ENCODE results near the gene TCEANC. TPM values are rescaled to one million over a fixed set of nuclear protein-coding genes. Genes with fewer than 3 reads are reported as not detected.
"Not testable (repeated sequence)": the region's sequence is repeated elsewhere in the genome, so short reads cannot be mapped to it uniquely, and the experiment has no call there.

TCEANC gene
- polyA plus RNA-seq, 1 experiment: 1.7 TPM

DNA sequence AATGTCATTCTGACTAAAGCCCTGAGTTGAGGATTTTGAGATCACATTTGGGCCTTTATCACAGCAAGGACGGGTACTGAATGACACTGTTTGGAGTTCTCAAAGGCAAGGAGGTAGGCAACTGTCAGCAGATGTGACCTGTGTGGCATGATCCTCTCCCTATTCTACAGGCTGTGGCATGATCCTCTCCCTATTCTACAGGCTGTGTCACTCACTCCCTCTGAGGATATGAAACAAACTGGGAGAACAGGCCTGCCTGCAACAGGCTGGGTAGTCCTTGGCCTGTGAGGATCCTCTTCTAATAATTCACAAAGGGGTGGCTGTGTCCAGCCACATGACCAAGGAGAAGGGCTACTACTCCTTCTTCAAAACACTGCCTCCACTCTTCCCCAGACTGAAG lies 14.9 kb upstream of the TCEANC start:
- Histone ChIP-seq H3K27me3 (ENCODE audit: control insufficient read depth, insufficient read depth, low read length) (no peaks in the 10 kb centered on the region), H3K4me3 (ENCODE audit: low read depth, low read length) (no peak overlapping the region), H3K27ac (ENCODE audit: low read depth, low read length) (no peak overlapping the region), H3K9me3 (ENCODE audit: control insufficient read depth, insufficient read depth, low read length) (no peaks in the 10 kb centered on the region)
- CTCF ChIA-PET: no interaction called here
- POLR2A ChIA-PET: no interaction called here
- no peak for DNase-seq (ENCODE audit: low read depth, low spot score)
- TF ChIP-seq, protein P1, sequence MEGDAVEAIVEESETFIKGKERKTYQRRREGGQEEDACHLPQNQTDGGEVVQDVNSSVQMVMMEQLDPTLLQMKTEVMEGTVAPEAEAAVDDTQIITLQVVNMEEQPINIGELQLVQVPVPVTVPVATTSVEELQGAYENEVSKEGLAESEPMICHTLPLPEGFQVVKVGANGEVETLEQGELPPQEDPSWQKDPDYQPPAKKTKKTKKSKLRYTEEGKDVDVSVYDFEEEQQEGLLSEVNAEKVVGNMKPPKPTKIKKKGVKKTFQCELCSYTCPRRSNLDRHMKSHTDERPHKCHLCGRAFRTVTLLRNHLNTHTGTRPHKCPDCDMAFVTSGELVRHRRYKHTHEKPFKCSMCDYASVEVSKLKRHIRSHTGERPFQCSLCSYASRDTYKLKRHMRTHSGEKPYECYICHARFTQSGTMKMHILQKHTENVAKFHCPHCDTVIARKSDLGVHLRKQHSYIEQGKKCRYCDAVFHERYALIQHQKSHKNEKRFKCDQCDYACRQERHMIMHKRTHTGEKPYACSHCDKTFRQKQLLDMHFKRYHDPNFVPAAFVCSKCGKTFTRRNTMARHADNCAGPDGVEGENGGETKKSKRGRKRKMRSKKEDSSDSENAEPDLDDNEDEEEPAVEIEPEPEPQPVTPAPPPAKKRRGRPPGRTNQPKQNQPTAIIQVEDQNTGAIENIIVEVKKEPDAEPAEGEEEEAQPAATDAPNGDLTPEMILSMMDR (IDR thresholded peaks at IDR 0.05; ENCODE audit: low read depth, low read length): no peak

GRCh38 chrX:13638826-13639225 lies 14.1 kb upstream of the TCEANC start:
- TF ChIP-seq, protein P1 (IDR thresholded peaks at IDR 0.05; ENCODE audit: low read depth, low read length): no peak
- ChIA-PET CTCF (no interaction called here), POLR2A (no interaction called here)
- no peak for DNase-seq (ENCODE audit: low read depth, low spot score)
- Histone ChIP-seq H3K27ac (ENCODE audit: low read depth, low read length) (no peak overlapping the region), H3K9me3 (ENCODE audit: control insufficient read depth, insufficient read depth, low read length) (no peaks in the 10 kb centered on the region), H3K4me3 (ENCODE audit: low read depth, low read length) (no peak overlapping the region), H3K27me3 (ENCODE audit: control insufficient read depth, insufficient read depth, low read length) (no peaks in the 10 kb centered on the region)

DNA sequence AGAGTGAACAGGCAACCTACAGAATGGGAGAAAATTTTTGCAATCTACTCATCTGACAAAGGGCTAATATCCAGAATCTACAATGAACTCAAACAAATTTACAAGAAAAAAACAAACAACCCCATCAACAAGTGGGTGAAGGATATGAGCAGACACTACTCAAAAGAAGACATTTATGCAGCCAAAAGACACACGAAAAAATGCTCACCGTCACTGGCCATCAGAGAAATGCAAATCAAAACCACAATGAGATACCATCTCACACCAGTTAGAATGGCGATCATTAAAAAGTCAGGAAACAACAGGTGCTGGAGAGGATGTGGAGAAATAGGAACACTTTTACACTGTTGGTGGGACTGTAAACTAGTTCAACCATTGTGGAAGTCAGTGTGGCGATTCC lies 11.3 kb upstream of the TCEANC start:
- H3K27me3 ChIP-seq (ENCODE audit: control insufficient read depth, insufficient read depth, low read length); DNase-seq (ENCODE audit: low read depth, low spot score); CTCF ChIA-PET; H3K27ac ChIP-seq (ENCODE audit: low read depth, low read length); H3K9me3 ChIP-seq (ENCODE audit: control insufficient read depth, insufficient read depth, low read length); H3K4me3 ChIP-seq (ENCODE audit: low read depth, low read length); POLR2A ChIA-PET: not testable (repeated sequence)

DNA sequence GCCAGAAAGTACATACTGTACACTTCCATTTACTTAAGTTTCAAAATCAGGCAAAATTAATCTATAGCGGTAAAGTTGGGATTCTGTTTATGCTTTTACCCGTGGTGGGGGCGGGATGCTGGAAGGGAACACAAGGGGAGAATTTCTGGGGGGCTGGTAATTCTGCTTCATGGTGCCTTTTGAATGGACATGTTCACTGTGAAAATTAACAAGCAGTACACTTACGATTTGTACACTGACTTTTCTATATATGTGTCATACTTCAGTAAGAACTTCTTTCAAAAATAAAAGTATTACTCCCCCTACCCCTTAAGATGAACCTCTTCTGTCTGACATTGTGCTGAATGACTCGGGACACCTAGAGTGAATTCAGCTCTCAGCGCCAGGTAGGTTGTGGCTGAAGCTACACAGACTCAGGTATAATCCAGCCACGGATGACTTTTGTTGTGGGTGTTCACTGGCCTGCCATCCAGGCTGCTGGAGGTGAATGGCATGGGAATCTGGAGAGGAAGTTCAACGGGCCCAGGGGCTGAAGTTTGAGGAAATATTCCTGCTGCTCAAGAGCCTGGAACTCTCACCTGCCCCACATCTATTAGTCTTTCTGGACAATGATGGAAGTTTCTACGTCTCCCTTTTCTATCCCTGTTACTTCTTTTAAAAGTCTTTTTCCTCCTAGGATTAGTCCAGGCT lies 7.3 kb upstream of the TCEANC start:
- no peaks in the 10 kb centered on the region for H3K9me3 ChIP-seq (ENCODE audit: control insufficient read depth, insufficient read depth, low read length)
- H3K27ac ChIP-seq (ENCODE audit: low read depth, low read length): no peak overlapping the region
- ChIA-PET POLR2A (no interaction called here), CTCF (interaction anchor here (0.6 to 3.6 kb wide), 15 partner anchors 11 to 831 kb away, joined by 3 to 60 read pairs (median 4); no protein-coding TSS in a partner anchor)
- no peaks in the 10 kb centered on the region for H3K27me3 ChIP-seq (ENCODE audit: control insufficient read depth, insufficient read depth, low read length)
- no peak overlapping the region for H3K4me3 ChIP-seq (ENCODE audit: low read depth, low read length)
- TF ChIP-seq, protein P1 (IDR thresholded peaks at IDR 0.05; ENCODE audit: low read depth, low read length): no peak
- no peak for DNase-seq (ENCODE audit: low read depth, low spot score)

GRCh38 chrX:13646154-13646549 lies 6.8 kb upstream of the TCEANC start:
- no peak for DNase-seq (ENCODE audit: low read depth, low spot score)

More at GRCh38 chrX:13646154-13646549, 6.8 kb upstream of the TCEANC start:
- H3K27ac ChIP-seq (ENCODE audit: low read depth, low read length): no peak overlapping the region
- no peaks in the 10 kb centered on the region for H3K9me3 ChIP-seq (ENCODE audit: control insufficient read depth, insufficient read depth, low read length)
- ChIA-PET CTCF (interaction anchor here (0.6 to 3.6 kb wide), 16 partner anchors 11 to 832 kb away, joined by 3 to 60 read pairs (median 4); no protein-coding TSS in a partner anchor), POLR2A (no interaction called here)
- H3K4me3 ChIP-seq (ENCODE audit: low read depth, low read length): no peak overlapping the region
- H3K27me3 ChIP-seq (ENCODE audit: control insufficient read depth, insufficient read depth, low read length): no peaks in the 10 kb centered on the region
- TF ChIP-seq, protein P1 (IDR thresholded peaks at IDR 0.05; ENCODE audit: low read depth, low read length): peak; percentile 67

All from AG04450 (cell line).